ENCODE results near the gene SERPINF2.

SERPINF2 gene

GRCh38 chr17:1713160-1713877 lies 29.4 kb upstream of the SERPINF2 start:
- POLR2A ChIA-PET: interaction anchor here (0.6 to 4.6 kb wide), 7 partner anchors 11 to 578 kb away, joined by 3 to 45 read pairs (median 5); partner anchors contain the start of genes PRPF8 and WDR81
- no peak overlapping the region for H3K4me3 ChIP-seq (ENCODE audit: low read depth, low read length)
- peaks cover 18% of the 10 kb centered on the region for H3K4me1 ChIP-seq (ENCODE audit: control insufficient read depth, insufficient read depth, low read length)
- CTCF ChIA-PET: interaction anchor here (0.6 to 5.1 kb wide), 23 partner anchors 9 to 532 kb away, joined by 3 to 44 read pairs (median 5); partner anchors contain the start of genes HIC1, PRPF8, RILP and WDR81
- H3K36me3 ChIP-seq (ENCODE audit: control insufficient read depth in 2 of 2, insufficient read depth in 1 of 2, low read length in 2 of 2): peaks cover 0 to 23% of the 10 kb centered on the region in 2 experiments; a peak in 1 of 3 replicates
- peak overlapping the region; percentile 80; the same call in 1 of the 2 replicates for H3K27ac ChIP-seq (ENCODE audit: extremely low read depth, low read depth, low read length)
- TF ChIP-seq SP2 (tag by site-specific recombination; IDR thresholded peaks at IDR 0.05) (peak; percentile 18; the same call in 1 of the 2 replicates), WT1 (tag by site-specific recombination; IDR thresholded peaks at IDR 0.05) (no peak)
- H3K9me3 ChIP-seq (ENCODE audit: control insufficient read depth, insufficient read depth, low read depth, low read length): no peaks in the 10 kb centered on the region

- peak overlapping the region; percentile 86 for H3K4me3 ChIP-seq (ENCODE audit: low read depth, low read length)
- TF ChIP-seq ZNF341 (tag by site-specific recombination; IDR thresholded peaks at IDR 0.05; ENCODE audit: low read depth): peak; percentile 17; the same call in 1 of the 2 replicates
- TF ChIP-seq ZSCAN18 (tag by site-specific recombination; IDR thresholded peaks at IDR 0.05): no peak
- TF ChIP-seq ZNF473 (tag by site-specific recombination; IDR thresholded peaks at IDR 0.05): no peak
- peak; percentile 12; the same call in 1 of the 2 replicates for TF ChIP-seq GLIS1 (tag by site-specific recombination; IDR thresholded peaks at IDR 0.05)
- TF ChIP-seq PRDM1 (tag by site-specific recombination; IDR thresholded peaks at IDR 0.05): peak; percentile 87
- peak; percentile 87 for TF ChIP-seq ZNF654 (tag by site-specific recombination; IDR thresholded peaks at IDR 0.05; ENCODE audit: low read depth)
- peak; percentile 86 for TF ChIP-seq SCRT2 (tag by site-specific recombination; IDR thresholded peaks at IDR 0.05)
- TF ChIP-seq ZNF449 (tag by site-specific recombination; IDR thresholded peaks at IDR 0.05): 0 out of 2 replicates have a peak, but pooled peaks have one; percentile 74
- TF ChIP-seq SP3 (tag by site-specific recombination; IDR thresholded peaks at IDR 0.05): peak; percentile 59
- no peak for TF ChIP-seq ZNF549 (tag by site-specific recombination; IDR thresholded peaks at IDR 0.05)
- 0 out of 2 replicates have a peak, but pooled peaks have one; percentile 38 for TF ChIP-seq SP7 (tag by site-specific recombination; IDR thresholded peaks at IDR 0.05)
- no peak for TF ChIP-seq ZNF571 (tag by site-specific recombination; IDR thresholded peaks at IDR 0.05)
- no peak for TF ChIP-seq ZBTB11 (tag by site-specific recombination; conservative IDR thresholded peaks at IDR 0.05; ENCODE audit: low read depth)
- no peak for TF ChIP-seq ZXDB (tag by site-specific recombination; IDR thresholded peaks at IDR 0.05)
- TF ChIP-seq ZBTB48 (tag by site-specific recombination; IDR thresholded peaks at IDR 0.05): peak; percentile 51; the same call in 1 of the 2 replicates
- peak; percentile 90 for TF ChIP-seq CTCF (tag by site-specific recombination; IDR thresholded peaks at IDR 0.05)
- no peak for TF ChIP-seq ZNF311 (tag by site-specific recombination; IDR thresholded peaks at IDR 0.05; ENCODE audit: borderline replicate concordance)
- TF ChIP-seq GLI4 (tag by site-specific recombination; IDR thresholded peaks at IDR 0.05): no peak
- TF ChIP-seq IKZF3 (tag by site-specific recombination; IDR thresholded peaks at IDR 0.05): peak; percentile 98
- TF ChIP-seq KLF1 (tag by site-specific recombination; IDR thresholded peaks at IDR 0.05): peak; percentile 16; the same call in 1 of the 2 replicates
- TF ChIP-seq ZNF433 (tag by site-specific recombination; IDR thresholded peaks at IDR 0.05; ENCODE audit: low read depth): no peak
- TF ChIP-seq ZNF658 (tag by site-specific recombination; IDR thresholded peaks at IDR 0.05): no peak
- TF ChIP-seq ZBTB17 (tag by site-specific recombination; IDR thresholded peaks at IDR 0.05): peak; percentile 69
Measured at GRCh38 chr17:1713878-1714426, 28.7 kb upstream of the SERPINF2 start.

More at GRCh38 chr17:1713878-1714426, 28.7 kb upstream of the SERPINF2 start:
- ChIA-PET CTCF (interaction anchor here (0.6 to 5.1 kb wide), 26 partner anchors 9 to 531 kb away, joined by 3 to 44 read pairs (median 4); partner anchors contain the start of genes OVCA2, PRPF8, RILP and WDR81), POLR2A (interaction anchor here (0.6 to 4.6 kb wide), 10 partner anchors 10 to 577 kb away, joined by 3 to 45 read pairs (median 4); partner anchors contain the start of genes PRPF8, RPA1, SMYD4 and WDR81)
- H3K36me3 ChIP-seq (ENCODE audit: control insufficient read depth in 2 of 2, insufficient read depth in 1 of 2, low read length in 2 of 2): peaks cover 0 to 23% of the 10 kb centered on the region in 2 experiments; a peak in 1 of 3 replicates
- peak overlapping the region; percentile 80; the same call in 1 of the 2 replicates for H3K27ac ChIP-seq (ENCODE audit: extremely low read depth, low read depth, low read length)
- no peaks in the 10 kb centered on the region for H3K9me3 ChIP-seq (ENCODE audit: control insufficient read depth, insufficient read depth, low read depth, low read length)
- H3K4me1 ChIP-seq (ENCODE audit: control insufficient read depth, insufficient read depth, low read length): peaks cover 18% of the 10 kb centered on the region
